Fibroblast of skin of scalp (primary cell): ENCODE data around the gene CNOT10.
A peak's percentile ranks its signal among the peaks of the same experiment; 100 is the strongest.
"Not testable (repeated sequence)": the region's sequence is repeated elsewhere in the genome, so short reads cannot be mapped to it uniquely, and the experiment has no call there.

Source experiments
- DNase-seq: peaks from one replicate; pipeline ENCODE4 v3.0.0-alpha.2; 2013

The CNOT10 gene

DNA sequence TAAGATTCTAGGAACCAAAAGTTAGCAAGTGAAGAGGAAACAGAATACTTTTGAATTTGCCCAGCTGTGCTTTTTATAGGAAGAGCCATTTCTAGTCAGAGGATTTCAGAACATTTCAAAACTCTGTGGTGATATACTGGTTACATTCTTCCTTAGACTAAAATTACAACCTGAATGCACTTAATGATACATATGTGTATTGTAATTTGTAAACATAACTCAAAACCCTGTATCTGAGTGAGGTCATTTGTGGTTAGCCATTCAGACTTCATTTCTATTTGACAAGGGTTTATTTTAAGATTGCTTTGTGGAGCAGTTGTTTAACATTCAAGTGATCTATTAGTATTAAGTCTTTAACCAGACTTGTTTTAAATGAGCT lies 73.4 kb downstream of the CNOT10 start:
- DNase-seq = no peak

DNA sequence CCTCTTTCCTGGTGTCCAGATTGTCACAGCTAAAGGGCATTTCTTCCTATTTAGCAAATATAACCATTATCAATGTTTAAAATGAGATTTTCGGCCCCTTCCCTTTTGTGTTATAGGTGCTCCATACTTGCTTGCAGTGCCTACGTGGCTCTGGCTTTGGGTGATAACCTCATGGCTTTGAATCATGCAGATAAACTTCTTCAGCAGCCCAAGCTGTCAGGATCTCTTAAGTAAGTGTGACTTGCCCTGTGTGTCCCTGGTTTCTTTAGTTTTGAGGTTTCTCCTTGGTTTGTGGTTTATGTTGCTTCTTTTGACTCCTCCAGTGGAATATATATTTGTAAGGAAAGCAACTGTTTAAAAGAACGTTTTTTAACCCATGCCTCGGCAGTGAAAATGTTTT lies 74.4 kb downstream of the CNOT10 start:
- no peak for DNase-seq

DNA sequence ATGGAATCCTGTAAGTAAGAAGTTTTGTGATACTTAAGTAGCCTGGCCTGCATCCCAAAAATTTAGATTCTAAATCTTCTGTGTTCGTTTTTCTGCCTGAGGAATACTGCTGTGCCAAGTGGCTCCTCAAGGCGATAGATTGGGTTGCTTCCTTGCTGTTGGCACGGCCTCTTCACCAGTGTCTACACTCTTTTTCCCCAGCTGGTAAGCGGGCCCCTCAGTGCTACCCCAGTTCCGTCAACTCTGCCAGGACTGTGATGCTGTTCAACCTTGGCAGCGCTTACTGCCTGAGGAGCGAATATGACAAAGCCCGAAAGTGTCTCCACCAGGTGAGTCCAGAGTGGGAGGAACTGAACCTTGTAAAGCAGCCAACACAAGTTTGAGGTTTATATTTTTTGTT lies 79.5 kb downstream of the CNOT10 start:
- no peak for DNase-seq

DNA sequence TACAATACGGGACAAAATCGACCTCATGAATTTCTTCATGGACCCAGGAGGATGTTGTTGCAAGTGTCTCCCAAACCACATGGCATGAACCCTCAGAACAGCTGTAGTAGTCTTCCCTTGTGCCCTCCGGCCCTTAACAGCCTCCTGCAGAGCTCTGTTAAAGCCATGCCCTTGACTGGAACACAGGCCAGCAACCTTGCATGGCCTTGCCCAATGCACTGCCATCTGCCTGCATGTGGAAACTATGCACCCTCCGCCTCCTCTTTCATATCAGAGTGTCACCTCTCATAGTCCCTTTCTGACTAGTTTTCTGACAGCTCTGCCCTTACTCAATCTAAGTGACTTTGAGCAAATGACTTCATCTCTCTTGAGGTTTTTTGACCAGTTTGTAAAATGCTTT lies 93.4 kb downstream of the CNOT10 start:
- no peak for DNase-seq

DNA sequence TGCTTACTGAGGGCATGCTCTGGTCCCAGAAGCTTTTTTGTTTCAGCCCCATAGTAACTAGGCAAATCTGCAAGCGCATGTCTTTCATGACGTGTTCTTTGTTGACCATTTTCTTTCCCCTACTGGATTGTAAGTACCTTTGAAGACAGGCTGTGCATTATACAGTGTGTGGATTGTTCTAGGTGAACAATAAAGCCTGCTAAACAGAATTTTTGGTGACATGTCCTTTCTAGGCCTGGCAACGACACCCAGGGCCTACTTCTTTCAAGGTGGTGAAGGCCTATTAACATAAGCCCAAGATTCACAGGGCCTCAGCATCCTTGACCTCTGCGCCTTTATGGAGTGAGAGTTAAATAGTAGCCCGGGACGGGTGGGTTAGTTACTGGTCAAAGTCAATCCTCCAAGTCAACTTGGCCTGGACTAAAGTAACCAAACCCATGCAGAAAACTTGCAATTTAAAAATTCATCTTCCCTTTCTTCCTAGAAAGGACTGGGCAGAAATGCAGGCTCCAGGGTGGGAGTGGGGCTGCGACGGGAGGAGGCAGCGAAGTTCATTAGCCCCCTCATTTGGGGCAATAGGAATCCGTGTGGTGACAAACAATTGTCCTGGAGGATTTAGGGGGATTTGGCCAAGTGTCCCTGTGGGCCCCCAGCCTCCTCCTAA lies 95.2 kb downstream of the CNOT10 start:
- no peak for DNase-seq

DNA sequence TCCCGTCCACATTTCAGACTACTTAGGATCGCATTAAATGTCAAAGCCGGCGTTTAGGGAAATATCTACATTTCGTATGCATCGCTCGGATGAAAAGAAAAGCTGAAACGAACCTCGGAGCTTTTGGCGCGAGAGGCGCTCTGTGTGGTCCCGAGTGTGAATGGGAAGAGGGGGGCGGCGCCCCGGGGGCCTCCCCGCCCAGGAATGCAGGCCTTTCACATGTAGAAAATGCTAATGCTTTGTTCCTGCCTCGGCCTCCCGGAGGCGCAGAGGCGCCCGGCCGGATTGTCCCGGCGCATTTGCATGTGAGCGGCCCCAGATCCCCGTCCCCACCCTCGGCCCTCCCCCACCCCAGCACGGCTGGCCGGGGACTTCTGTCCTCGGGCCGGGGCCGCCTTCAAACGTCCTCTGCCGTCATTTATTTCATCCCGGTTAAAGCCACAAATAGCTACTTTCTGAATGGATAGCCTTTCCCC lies 95.8 kb downstream of the CNOT10 start:
- peak; percentile 69 for DNase-seq

DNA sequence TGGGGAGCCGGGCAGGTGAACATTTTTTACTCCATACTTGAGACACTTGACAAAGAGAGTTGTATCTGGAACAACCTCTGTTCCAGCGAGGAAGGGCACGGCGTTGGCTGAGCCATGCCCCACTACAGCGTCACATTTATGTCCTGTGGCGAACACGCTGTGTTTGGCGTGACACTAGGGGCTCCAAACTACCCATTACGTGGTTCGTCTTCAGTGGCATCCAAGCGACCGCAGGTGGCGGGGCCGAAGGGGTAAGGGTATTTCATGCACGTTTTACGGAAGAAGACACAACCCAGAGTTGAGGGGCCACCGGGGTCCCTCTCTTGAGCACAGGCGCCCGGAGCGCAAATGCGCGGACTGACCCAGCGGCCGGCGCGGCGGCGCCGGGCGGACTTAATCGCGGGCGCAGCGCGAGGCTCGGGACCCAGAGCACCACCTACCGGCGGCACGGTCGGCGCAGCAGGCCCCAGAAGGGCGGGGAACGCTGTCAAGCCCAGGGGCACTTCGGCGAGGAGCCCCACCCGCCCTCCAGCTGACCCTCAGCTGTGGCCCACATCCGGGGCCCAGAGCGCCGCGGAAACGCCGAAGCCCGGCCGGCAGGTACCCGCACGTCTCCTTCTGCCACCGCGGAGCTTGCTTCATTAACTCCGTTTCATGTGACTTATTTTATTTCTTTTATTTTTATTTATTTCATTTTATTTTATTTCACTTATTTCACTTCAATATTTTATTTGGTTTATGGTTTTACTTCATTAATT lies 96.4 kb downstream of the CNOT10 start:
- DNase-seq = peak; percentile 77

DNA sequence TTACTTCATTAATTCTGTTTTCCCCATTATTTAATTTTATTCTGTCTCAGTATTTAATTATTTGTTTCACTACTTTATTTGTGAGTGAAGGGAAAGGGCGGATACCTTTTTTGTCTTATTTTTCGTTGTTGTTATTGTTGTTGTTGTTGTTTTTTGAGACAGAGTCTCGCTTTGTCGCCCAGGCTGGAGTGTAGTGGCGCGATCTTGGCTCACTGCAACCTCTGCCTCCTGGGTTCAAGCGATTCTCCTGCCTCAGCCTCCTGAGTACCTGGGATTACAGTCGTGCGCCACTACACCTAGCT lies 96.9 kb downstream of the CNOT10 start:
- not testable (repeated sequence) for DNase-seq

DNA sequence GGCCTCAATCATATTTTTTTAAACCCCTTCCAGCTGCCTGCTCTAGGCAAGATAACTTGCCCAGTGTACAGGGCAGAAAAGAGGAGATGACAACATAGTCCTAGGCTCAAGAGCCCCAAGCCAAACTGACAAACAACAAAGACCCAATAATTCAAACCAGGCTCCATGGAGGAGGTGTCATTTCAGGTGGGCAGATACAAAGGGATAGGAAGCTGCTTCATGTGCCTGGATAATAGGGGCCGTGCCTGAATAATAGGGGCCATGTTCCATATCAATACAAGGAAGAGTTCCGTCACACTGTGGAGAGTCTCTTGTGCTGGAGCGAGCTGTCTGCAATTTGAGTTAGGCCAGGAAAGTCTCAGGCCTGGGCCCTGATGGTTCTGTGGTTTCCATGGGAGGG lies 97.4 kb downstream of the CNOT10 start:
- DNase-seq = no peak

DNA sequence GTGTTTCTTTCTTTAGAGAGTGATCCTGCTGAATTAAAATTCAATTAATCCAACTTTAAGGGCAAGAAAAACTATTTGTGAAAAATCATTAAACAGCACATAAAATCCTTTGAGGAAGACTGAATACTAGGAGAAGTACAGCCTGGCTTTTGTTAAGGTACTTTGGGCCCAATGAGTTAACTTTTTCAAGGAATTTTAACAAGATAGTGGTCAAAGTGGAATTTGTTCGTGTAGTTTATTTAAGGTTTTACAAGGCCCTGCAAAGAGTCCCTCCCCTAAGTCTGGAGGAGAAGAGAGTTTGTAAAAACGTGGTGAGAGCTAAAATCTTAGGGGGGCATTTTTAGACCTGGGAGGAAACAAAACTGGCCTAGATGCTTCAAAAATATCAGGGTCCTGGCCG lies 106.8 kb downstream of the CNOT10 start:
- DNase-seq = no peak

DNA sequence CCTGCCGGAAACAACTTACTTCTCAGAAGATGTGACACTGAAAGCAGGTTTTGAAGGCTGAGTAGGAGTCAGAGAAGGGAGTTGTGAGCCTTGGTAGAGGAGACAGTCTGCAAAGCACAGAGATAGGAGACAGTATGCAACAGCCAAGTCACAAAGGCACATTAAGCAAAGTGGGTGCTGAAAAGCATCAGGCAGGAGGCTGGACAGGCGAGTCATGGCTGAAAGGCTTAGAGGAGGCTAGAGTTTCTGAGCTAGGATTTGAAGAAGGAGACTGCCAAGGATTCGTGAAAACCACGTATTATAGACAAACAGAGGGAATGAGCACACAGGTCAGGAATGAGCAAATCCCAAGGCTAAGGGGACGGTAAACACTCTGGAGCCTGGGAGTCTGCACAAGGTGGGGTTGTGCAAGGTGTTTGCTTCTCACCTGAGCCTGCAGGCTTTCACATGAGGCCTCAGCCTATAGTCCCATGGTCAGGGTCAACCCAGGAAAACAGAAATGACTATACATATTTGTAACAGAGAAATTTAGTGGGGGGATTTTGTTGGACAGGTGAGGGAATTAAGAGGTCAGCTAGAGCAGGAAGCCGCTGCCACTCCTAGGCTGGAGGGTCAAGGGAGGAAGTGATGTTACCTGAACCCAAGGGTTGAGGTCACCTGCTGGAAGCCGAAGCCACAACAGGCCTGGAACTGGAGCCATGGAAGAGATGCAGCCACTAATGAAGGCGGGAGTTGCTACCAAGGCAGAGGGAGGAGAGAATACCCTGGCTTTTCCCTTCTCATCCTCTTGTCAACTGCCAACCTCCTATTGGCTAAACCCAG lies 109.7 kb downstream of the CNOT10 start:
- DNase-seq = no peak

DNA sequence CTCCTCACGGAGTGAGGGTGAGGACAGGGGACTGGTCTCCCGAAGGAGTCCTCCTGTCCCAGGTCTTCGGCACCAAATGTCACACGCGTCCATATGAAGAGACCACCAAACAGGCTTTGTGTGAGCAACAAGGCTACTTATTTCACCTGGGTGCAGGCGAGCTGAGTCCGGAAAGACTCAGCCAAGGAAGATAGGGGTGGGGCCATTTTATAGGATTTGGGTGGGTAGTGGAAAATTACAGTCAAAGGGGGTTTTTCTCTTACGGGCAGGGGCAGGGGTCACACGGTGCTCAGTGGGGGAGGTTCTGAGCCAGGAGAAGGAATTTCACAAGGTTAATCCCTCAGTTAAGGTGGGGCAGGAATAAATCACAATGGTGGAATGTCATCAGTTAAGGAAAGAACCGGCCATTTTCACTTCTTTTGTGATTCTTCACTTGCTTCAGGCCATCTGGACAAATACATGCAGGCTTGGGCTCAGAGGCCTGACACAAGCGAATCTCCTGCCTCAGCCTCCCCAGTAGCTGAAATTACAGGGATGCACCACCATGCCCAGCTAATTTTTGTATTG lies 111.5 kb downstream of the CNOT10 start:
- not testable (repeated sequence) for DNase-seq

DNA sequence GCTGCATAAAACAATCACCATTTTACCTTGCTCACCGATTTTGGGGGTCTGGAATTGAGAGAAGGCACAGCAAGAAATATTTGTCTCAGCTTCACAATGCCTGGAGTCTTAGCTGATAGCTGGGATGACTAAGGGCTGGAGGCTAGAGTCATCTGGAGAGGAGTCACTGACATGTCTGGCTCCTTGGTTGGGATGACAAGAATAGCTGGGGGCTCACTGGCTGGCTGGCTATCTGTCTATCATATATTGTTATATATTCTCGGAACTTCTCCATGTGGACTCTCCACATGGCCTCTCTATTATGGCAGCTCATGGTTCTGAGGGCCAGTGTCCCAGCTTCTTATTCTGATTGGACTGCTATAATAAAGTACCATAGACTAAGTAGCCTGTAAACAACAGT lies 112.8 kb downstream of the CNOT10 start:
- DNase-seq = no peak

DNA sequence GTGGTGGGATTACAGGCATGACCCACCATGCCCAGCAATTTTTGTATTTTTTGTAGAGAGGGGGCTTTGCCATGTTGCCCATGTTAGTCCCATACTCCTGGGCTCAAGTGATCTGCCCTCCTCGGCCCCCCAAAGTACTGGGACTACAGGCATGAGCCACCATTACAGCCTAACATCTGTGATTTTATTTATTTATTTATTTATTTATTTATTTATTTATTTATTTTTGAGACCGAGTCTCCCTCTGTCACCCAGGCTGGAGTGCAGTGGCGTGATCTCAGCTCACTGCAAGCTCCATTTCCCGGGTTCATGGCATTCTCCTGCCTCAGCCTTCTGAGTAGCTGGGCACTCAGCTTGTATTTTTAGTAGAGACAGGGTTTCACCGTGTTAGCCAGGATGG lies 116.5 kb downstream of the CNOT10 start:
- DNase-seq = not testable (repeated sequence)

DNA sequence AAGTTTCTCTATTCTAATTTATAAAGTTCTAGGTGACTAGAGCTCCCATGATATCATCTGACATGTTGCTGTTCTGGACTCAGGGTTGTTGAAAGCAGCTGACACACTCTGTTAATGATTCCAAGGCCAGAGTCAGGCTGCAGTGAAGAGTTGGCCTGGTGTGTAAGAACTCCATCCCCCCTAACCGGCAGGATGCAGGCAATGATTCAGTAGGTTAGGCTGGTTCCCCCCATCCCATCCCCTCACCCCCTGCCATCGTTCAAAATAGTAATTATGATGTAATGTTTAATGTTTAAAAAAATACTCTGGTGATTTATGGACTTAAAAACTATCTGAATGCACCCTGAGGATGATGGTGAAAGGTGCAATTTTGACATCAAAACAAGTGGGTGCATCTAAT lies 128.2 kb downstream of the CNOT10 start:
- no peak for DNase-seq

DNA sequence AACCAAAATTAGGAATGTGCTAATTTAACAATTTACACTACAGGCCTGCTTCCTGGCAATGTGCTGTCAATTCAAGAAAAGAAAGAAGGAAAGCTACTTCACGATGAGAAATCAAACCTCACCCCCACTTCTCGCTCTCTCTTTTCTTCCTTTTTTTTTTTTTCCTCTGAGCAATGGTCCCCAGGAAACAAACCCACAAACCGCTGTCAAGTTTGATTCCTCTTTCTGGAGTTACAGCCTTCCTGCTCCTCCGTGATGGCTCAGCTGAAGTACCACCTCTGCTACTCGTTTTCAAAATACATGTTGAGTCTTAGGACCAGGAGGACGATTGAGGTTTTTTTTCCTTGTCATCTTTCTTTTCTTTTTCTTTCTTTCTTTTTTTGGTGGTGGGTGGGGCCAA lies 129.4 kb downstream of the CNOT10 start:
- DNase-seq = no peak

DNA sequence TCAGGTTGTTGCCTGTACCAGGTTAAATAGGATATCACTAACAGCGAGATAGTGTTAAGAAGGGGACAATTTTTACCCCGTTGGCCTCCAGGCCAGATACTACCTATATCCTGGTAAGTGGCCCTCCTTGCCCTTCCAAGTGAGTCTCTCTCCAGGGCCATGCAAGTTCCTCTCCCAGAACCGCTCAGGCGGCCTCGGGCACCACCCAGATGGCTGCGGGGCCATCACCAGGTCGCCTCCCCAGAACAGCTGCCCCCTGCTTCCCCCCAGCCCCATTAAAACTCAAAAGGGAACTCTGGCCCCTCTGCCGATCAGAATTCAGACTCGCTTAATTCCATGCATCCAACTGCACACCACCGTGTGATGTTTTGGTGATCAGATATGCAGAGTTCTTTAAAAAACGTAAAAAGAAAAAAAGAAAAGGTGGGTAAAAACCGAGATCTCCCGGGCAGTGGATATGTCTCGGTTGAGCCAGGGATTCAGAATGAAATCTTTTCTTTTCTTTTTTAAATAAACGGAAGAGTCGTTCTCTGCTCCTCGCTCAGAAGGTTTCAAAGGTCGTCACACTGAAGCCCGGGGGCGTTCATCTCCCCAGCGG lies 131.0 kb downstream of the CNOT10 start:
- no peak for DNase-seq

DNA sequence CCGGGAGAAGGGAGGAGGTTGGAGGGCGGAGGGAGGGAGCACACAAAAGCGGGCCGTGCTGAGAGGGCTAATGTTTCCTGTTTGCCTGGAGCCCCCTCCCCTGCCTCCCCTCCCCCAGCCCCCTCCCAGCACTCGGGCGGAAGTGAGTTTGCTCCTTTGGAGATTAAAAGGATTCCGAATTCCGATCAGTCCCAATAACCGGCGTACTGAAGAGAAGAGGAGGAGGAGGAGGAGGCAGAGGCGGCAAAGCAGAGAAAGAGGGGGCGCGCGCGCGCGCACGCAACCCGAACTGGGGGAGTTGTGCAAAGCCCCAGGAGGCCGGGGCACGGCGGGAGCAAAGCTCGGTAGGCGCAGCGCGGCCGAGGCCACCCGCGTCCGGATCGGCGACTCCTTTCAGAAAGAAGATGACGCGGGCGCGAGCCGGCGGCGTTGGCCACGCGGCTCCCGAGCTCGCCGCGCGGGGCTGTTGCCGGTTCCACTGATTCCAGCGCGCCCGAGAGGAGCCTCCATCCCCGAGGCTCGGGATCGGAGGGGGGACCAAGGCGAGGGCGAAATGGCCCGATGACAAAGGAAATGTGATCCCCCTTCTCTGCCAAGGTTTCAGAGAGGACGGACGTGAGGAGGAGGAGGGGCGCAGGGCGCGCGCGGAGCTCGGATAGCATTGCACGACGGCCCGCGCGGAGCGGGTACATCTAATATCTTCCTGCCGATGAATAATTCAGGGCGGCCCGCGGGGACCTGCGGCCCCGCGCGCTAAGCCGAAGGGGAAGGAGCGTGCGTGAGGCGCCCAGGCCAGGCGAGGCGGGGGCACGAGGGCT lies 131.7 kb downstream of the CNOT10 start:
- DNase-seq = peak; percentile 15

DNA sequence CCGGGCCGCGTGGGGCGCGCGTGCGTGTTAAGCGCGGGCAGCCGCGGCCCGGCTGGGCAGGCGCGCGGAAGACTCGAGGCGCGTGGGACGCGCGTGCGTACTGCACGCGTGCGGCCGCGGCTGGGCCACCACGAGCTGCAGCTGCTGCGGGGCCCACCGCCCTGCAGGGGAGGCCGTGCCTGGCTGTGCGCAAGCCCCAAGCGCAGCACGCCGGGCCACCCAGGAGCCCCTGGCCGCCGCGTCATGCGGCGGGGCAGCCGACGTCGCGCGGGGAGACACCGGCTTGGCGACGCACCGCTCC lies 132.2 kb downstream of the CNOT10 start:
- DNase-seq = peak; percentile 6

DNA sequence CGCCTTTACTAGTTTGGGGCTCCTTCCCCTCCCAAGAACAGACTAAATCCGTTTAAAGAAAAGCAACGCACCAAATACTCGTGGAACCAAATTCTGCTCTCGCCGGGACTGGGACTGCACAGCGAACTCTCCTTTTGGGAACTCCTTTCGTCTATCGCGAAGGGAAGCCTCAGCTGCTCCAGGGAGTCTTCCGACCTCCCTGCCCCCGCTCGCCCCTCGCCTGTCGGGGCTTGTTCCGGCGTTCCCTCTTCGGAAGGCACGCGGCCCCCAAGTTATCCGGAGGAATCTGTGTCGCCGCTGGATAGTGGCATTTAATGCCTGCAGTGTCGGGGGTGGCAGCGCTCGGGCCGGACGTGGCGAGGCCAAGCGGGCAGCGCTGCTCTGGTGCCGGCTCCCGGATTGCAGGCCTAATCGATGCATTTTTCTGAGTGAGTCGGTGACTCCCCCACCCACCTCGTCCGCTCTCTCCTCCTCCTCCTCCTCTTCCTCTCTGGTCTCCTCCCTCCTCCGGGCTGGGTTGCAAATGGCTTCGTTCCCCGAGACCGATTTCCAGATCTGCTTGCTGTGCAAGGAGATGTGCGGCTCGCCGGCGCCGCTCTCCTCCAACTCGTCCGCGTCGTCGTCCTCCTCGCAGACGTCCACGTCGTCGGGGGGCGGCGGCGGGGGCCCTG lies 132.7 kb downstream of the CNOT10 start, which contains the start of gene TRIM71:
Gene TRIM71 (plus strand): TSS at position 440 of the 671 bp plus-strand sequence. CDS start 84 bp downstream, at position 524.
- DNase-seq = no peak

DNA sequence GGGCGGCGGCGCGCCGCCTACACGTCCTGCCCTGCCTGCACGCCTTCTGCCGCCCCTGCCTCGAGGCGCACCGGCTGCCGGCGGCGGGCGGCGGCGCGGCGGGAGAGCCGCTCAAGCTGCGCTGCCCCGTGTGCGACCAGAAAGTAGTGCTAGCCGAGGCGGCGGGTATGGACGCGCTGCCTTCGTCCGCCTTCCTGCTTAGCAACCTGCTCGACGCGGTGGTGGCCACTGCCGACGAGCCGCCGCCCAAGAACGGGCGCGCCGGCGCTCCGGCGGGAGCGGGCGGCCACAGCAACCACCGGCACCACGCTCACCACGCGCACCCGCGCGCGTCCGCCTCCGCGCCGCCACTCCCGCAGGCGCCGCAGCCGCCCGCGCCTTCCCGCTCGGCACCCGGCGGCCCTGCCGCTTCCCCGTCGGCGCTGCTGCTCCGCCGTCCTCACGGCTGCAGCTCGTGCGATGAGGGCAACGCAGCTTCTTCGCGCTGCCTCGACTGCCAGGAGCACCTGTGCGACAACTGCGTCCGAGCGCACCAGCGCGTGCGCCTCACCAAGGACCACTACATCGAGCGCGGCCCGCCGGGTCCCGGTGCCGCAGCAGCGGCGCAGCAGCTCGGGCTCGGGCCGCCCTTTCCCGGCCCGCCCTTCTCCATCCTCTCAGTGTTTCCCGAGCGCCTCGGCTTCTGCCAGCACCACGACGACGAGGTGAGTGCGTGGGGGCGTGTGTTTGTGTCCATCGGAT lies 133.4 kb downstream of the CNOT10 start:
- no peak for DNase-seq
